Spleen (tissue), 11 donors: ENCODE data around the gene OARD1. TPM values are rescaled to one million over a fixed set of nuclear protein-coding genes. Genes with fewer than 3 reads are reported as not detected.

Experiments
- DNase-seq: peaks from one replicate; pipeline ENCODE4 v3.0.0-alpha.2; 2020
- H3K27ac ChIP-seq, 8 donors: fragments of 200-600 bp; sonication (generic) in 7 of 8; 1 replicate in 4 of 8; 2 replicates in 4 of 8; pipeline versions ENCODE4 v1.5.0 to v1.8.0; 2016 to 2021; ENCODE audit warnings: inconsistent platforms in 4 of 8, mild to moderate bottlenecking in 4 of 8, moderate library complexity in 1 of 8
- H3K27me3 ChIP-seq, 7 donors: fragments of 200-600 bp; sonication (generic) in 6 of 7; replicated peaks in 1 of 7; 1 replicate in 4 of 7; 2 replicates in 3 of 7; pipeline versions ENCODE4 v1.5.0 to v1.8.0; 2016 to 2021; ENCODE audit warnings: inconsistent platforms in 3 of 7, mild to moderate bottlenecking in 1 of 7
- H3K36me3 ChIP-seq, 6 donors: fragments of 200-600 bp; sonication (generic) in 5 of 6; 1 replicate in 4 of 6; 2 replicates in 2 of 6; pipeline versions ENCODE4 v1.5.0 to v1.8.0; 2016 to 2021; ENCODE audit warnings: inconsistent platforms in 2 of 6
- H3K4me1 ChIP-seq, 6 donors: fragments of 200-600 bp; sonication (generic) in 5 of 6; 1 replicate in 3 of 6; 2 replicates in 3 of 6; pipeline versions ENCODE4 v1.5.0 to v1.8.0; 2016 to 2021; ENCODE audit warnings: inconsistent platforms in 3 of 6
- H3K4me3 ChIP-seq, 8 donors: fragments of 200-600 bp; sonication (generic) in 7 of 8; 1 replicate in 4 of 8; 2 replicates in 4 of 8; pipeline versions ENCODE4 v1.5.0 to v1.8.0; 2016 to 2021; ENCODE audit warnings: inconsistent platforms in 4 of 8, mild to moderate bottlenecking in 4 of 8, moderate library complexity in 2 of 8
- H3K9me3 ChIP-seq, 8 donors: fragments of 200-600 bp; sonication (generic) in 7 of 8; 1 replicate in 4 of 8; 2 replicates in 4 of 8; pipeline versions ENCODE4 v1.5.0 to v1.8.0; 2016 to 2021; ENCODE audit warnings: inconsistent platforms in 4 of 8
- CTCF ChIP-seq, 11 experiments: fragments of 200-600 bp in 7 of 11; fragments of 450-650 bp in 4 of 11; sonication (generic) in 4 of 11; IDR thresholded peaks in 8 of 11; conservative IDR thresholded peaks in 3 of 11; 1 replicate in 7 of 11; 2 replicates in 4 of 11; pipeline versions ENCODE4 v1.4.0 to v1.8.0; 2016 to 2021; ENCODE audit warnings: antibody characterized with exemption in 11 of 11, inconsistent platforms in 4 of 11, mild to moderate bottlenecking in 1 of 11
- POLR2A ChIP-seq, 3 donors: fragments of 450-650 bp; IDR thresholded peaks; one replicate each; pipeline ENCODE4 v1.5.1; 2017; ENCODE audit warnings: antibody characterized with exemption in 3 of 3, mild to moderate bottlenecking in 1 of 3
- POLR2AphosphoS5 ChIP-seq, 3 donors: sonication (generic); formaldehyde crosslinking; IDR thresholded peaks; one replicate each; pipeline ENCODE4 v1.5.1; 2017; ENCODE audit warnings: antibody characterized with exemption in 3 of 3
- WGBS, 5 donors: extraction: QIAGEN DNeasy Blood & Tissue Kit in 3 of 5; methylation state at CpG; one replicate each; pipeline versions ENCODE4 v1.1.5 to v1.1.7; 2013 to 2018; 5-methylcytosine and 5-hydroxymethylcytosine counted together
- intact Hi-C: fragments of 100-400 bp; cut with DNase I; formaldehyde crosslinking; loops from one replicate; pipeline ENCODE4 v1.15.0; 2023; ENCODE audit warnings: low total_unique reads
- polyA plus RNA-seq, 3 donors: library from polyadenylated mRNA; stranded (reverse); fragments of 200-250 nt; gene quantifications; one replicate each; pipeline ENCODE4 v1.2.1, GENCODE V29; 2013
- total RNA-seq, 7 donors: library from RNA; depleted of rRNA in 3 of 7; stranded (reverse); fragments of >200 nt in 3 of 7; fragmentation: NEBNext Ultra II Directional in 4 of 7; extraction: Animal tissue kit (Norgen Biotek cat#: 25700) in 4 of 7; gene quantifications; one replicate each; pipeline versions ENCODE4 v1.1.0 to v1.2.1, GENCODE V29; 2016 to 2021
- donor health status: healthy with polysubstance abuse.
- donor health status: DM: no; HTN: no; CAD: no; lungs with moderate emphysema.
- donor health status: DM: no; HTN: no; CAD: no.
- donor health status: Bipolar disorder and iron deficiency.
- donor health status: healthy.
- donor health status: DM: no; HTN: no; CAD: no.
- donor health status: DM: yes; HTN: yes; CAD: no.

OARD1 gene
- total and polyA plus RNA-seq, 10 donors = 20.7 to 41.4 (median 32.6) TPM

GRCh38 chr6:41040940-41041536, 31.1 kb downstream of the OARD1 start:
- intact Hi-C loops = no loop called here
- 67 to 91% (median 76%) methylated on average over 1 of the region's 1 CpG for WGBS, 5 donors
- Histone ChIP-seq H3K9me3 (no peaks in the 10 kb centered on the region), H3K4me1 (no peaks in the 10 kb centered on the region), H3K27me3 (no peaks in the 10 kb centered on the region), H3K36me3 (peaks cover 0 to 11% (median 0%) of the 10 kb centered on the region in 6 donors), H3K27ac (no peak overlapping the region), H3K4me3 (no peak overlapping the region)
- DNase-seq = no peak
- TF ChIP-seq CTCF (IDR thresholded peaks at IDR 0.05 in 8 of 11, conservative IDR thresholded peaks at IDR 0.05 in 3 of 11) = no peak
- TF ChIP-seq POLR2A (IDR thresholded peaks at IDR 0.05) = no peak
- no peak for TF ChIP-seq POLR2AphosphoS5 (IDR thresholded peaks at IDR 0.05)

- WGBS, 5 donors = 67 to 73% (median 71%) methylated on average over 6 of the region's 6 CpGs
- no peak overlapping the region for H3K27ac ChIP-seq
- no peak for DNase-seq
Measured at GRCh38 chr6:41040101-41040939, 31.8 kb downstream of the OARD1 start.

DNA sequence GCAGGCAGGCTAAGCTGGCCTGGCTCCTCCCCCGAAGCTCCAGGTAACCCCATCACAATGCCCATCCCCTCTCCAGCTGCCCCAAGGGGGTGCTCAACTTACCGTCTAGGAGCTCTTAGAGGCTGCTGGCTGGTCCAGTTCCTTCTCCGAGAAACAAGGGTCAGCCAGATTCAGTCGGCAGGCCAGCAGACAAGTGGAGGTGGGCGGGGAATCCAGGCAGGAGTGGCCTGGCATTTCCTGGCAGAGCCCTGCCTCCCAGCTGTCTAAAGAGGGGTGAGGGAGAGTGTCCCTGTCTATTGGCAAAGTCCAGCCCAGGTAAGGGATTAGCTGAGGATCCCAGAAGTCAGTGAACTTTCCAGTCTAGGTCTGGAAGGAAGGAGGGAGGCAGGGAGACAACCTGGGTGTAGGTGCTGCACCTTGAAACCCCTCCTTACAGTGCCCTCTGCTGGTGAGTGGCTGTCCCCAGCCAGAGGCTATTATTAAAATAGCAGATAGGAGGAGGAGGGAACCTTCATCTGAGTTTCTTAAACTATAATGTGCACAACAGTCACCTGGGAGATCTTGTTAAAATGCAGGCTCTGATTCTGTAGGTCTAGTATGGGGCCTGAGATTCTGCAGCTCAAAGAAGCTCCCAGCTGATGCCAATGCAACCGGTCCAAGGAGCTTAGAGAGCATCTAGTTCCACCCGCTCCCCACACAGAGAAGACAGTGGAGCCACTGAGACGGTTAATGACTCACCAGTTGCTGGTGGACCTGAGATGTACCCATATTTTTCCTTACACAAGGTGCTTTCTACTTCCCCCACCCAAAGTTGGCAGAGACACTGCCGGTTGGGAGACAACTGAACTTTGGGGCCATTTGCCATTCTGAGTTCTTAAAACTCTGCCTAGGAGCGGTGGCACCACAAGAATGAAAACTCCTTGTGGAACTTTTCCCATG, 32.8 kb downstream of the OARD1 start, which contains the start of gene UNC5CL:
UNC5CL (minus strand) TSS at position 162 of the 939 bp plus-strand sequence. CDS start 4,147 bp downstream, outside the sequence.
- TF ChIP-seq POLR2A (IDR thresholded peaks at IDR 0.05) (no peak), POLR2AphosphoS5 (IDR thresholded peaks at IDR 0.05) (no peak), CTCF (IDR thresholded peaks at IDR 0.05 in 8 of 11, conservative IDR thresholded peaks at IDR 0.05 in 3 of 11) (peak in 10 of 11 experiments; percentile 38 to 80 (median 62))
- Histone ChIP-seq H3K4me1 (no peaks in the 10 kb centered on the region), H3K27me3 (no peaks in the 10 kb centered on the region), H3K27ac (no peak within 1 kb of the TSS), H3K4me3 (no peak within 1 kb of the TSS), H3K9me3 (no peaks in the 10 kb centered on the region), H3K36me3 (peaks cover 0 to 12% (median 0%) of the 10 kb centered on the region in 6 donors)
- 69 to 73% (median 71%) methylated on average over 10 of the region's 10 CpGs for WGBS, 5 donors
- intact Hi-C loops = no loop called here
- DNase-seq = no peak

More at GRCh38 chr6:41040101-41040939, 31.8 kb downstream of the OARD1 start:
- Histone ChIP-seq H3K9me3 (no peaks in the 10 kb centered on the region), H3K36me3 (peaks cover 0 to 10% (median 0%) of the 10 kb centered on the region in 6 donors), H3K27me3 (no peaks in the 10 kb centered on the region), H3K4me1 (no peaks in the 10 kb centered on the region), H3K4me3 (no peak overlapping the region)
- TF ChIP-seq CTCF (IDR thresholded peaks at IDR 0.05 in 8 of 11, conservative IDR thresholded peaks at IDR 0.05 in 3 of 11) = no peak
- no peak for TF ChIP-seq POLR2AphosphoS5 (IDR thresholded peaks at IDR 0.05)
- TF ChIP-seq POLR2A (IDR thresholded peaks at IDR 0.05) = no peak
- intact Hi-C loops = no loop called here
